ENCODE results near the gene EMP1.
A peak's percentile ranks its signal among the peaks of the same experiment; 100 is the strongest.

EMP1 gene

DNA sequence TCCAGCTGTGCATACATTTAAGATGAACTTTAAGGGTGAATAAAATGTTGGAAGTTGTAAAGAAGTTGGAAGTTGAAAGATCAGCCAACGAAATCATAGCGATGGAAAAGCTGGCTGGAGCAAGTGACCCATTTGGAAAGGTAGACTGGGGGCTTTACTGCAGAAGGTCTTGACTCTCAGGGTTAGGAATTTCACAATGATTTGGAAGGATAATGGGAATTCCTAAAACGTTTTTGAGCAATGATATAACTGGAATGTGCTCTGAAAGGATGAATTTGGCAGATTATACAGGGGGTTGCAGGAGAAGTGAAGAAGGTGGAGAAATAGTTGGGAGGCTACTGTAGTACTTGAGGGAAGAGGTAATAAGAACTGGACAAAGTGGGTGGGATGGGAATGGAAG, 27.4 kb downstream of the EMP1 start:
- no peak for DNase-seq (ENCODE audit: low read depth)

DNA sequence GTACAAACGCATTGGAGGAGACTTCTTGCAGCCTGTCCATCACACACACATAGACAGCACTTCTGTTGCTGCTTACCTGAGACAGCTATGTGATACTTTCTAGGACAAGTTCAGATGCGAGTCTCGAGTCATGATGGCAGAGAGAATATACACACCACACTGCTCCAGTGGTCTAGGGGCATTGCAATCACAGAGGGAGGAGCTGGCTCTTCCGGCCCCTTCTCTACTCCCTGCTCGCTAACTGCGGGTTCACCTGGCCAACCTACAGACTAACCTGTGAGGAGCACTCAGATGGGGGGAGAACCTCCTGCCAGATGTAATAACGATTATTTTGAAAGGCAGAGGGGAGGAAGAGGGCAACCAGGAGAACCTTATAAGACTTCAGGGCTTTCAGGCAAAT, 30.7 kb downstream of the EMP1 start:
- no peak for DNase-seq (ENCODE audit: low read depth)

DNA sequence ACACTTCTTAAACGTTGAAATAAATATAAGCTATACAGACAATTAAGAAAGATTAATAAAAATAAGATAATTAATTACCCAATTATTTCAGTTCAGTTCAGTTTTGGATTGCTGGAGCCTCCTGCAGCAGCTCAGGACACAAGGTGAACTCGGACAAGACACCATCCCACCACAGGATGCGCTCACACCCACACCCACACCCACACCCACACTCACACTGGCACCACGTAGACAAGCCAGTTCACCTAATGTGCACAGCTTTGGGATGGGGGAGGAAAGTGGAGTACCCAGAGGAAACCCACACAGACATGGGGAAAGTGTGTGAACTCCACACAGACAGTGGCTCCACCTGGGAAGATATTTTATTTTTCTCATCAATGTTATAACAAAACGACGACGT, 32.1 kb downstream of the EMP1 start:
- no peak for DNase-seq (ENCODE audit: low read depth)

DNA sequence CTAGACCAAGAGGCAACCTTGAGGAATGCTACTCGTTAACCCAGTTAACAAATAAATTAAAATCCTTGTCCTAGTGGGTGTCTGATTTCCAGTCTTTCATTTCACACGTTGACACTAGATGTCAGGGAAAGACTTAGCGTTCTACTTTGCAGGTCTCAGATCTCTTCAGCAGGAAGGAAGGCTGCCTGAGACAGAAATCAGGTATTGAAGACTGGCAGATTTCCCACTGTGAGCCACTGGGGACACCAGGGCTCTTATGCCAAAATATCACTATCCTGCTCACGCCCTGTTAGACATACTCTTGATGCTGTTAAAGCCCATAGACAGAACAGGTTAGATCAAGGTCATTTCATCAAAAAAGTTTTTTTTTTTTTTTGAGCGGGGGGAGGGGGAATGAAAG, 33.0 kb downstream of the EMP1 start:
- no peak for DNase-seq (ENCODE audit: low read depth)

- DNase-seq (ENCODE audit: low read depth): no peak
Measured at GRCh38 chr12:13230500-13230899, 34.0 kb downstream of the EMP1 start.

- peak; percentile 4 for DNase-seq (ENCODE audit: low read depth)
Measured at GRCh38 chr12:13233830-13234641, 37.5 kb downstream of the EMP1 start.

GRCh38 chr12:13238204-13238603, 41.7 kb downstream of the EMP1 start:
- no peak for DNase-seq (ENCODE audit: low read depth)

- DNase-seq (ENCODE audit: low read depth): no peak
Measured at GRCh38 chr12:13241833-13242488, 45.4 kb downstream of the EMP1 start.

DNA sequence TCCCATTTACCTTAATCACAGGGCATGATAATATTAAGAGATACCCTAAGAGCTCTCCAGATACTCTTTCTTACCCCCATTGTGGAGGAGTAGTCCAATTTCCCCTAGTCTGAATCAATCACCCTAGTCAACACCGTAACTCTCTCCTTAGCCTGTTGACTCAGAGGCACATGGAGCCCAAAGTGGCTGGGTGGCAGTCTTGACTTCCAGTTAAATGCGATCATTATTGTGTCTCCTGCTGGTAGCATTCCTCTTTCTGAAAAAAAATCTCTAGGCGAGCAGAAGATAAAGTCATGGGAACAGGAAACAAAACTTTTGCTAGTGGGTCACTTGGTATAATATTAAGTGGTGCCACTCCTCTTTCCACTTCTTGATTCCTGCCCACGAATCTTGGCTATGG, 46.4 kb downstream of the EMP1 start:
- no peak for DNase-seq (ENCODE audit: low read depth)

DNA sequence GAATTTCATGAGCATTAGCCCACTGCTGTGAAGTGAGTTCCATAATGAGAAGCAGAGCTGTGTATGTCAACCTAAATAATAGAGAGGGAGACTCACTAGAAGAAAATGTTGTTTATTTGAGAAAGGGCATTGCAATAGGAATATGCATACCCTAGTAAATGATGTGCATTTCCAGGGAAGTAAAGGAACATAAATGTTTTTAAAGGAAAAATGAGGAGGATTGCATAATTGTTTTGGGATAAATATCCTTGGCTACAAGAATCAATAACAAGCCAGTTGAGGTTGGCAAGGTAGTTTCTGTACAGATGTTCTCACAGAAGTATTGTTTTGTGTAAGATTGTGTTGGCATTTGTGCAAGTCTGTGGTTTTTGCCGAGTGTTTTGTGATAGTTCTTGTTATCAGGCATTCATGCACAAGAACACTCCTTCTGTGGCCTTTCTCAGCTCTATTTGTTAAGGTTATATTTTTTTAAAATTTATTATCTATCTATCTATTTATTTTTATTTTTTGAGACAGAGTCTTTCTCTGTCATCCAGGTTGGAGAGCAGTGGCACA, 47.1 kb downstream of the EMP1 start:
- DNase-seq (ENCODE audit: low read depth): no peak

- DNase-seq (ENCODE audit: low read depth): no peak
Measured at GRCh38 chr12:13247596-13247995, 51.1 kb downstream of the EMP1 start.

- DNase-seq (ENCODE audit: low read depth): no peak
Measured at GRCh38 chr12:13248964-13249363, 52.4 kb downstream of the EMP1 start.

GRCh38 chr12:13250416-13250815, 53.9 kb downstream of the EMP1 start:
- no peak for DNase-seq (ENCODE audit: low read depth)

GRCh38 chr12:13251521-13251920, 55.0 kb downstream of the EMP1 start:
- DNase-seq (ENCODE audit: low read depth): no peak

DNA sequence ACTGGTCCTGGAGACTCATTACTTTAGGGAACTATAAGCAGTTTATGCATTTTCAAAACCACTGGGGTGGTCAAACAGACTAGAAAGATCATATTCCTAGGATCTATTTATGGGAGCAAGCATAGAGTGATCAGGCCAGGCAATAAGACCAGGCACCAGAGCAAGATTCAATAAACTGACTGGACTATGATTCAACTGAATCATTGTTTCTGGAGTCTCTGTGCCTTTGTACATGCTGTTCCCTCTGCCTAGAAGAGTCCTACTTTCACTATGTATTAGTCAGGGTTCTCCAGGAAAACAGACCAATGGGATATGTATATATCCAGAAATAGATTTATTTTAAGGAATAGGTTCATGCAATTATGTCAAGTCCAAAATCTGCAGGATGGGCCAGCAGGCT, 55.5 kb downstream of the EMP1 start:
- no peak for DNase-seq (ENCODE audit: low read depth)

- no peak for DNase-seq (ENCODE audit: low read depth)
Measured at GRCh38 chr12:13252616-13253015, 56.1 kb downstream of the EMP1 start.

- no peak for DNase-seq (ENCODE audit: low read depth)
Measured at GRCh38 chr12:13253966-13254760, 57.6 kb downstream of the EMP1 start.

DNA sequence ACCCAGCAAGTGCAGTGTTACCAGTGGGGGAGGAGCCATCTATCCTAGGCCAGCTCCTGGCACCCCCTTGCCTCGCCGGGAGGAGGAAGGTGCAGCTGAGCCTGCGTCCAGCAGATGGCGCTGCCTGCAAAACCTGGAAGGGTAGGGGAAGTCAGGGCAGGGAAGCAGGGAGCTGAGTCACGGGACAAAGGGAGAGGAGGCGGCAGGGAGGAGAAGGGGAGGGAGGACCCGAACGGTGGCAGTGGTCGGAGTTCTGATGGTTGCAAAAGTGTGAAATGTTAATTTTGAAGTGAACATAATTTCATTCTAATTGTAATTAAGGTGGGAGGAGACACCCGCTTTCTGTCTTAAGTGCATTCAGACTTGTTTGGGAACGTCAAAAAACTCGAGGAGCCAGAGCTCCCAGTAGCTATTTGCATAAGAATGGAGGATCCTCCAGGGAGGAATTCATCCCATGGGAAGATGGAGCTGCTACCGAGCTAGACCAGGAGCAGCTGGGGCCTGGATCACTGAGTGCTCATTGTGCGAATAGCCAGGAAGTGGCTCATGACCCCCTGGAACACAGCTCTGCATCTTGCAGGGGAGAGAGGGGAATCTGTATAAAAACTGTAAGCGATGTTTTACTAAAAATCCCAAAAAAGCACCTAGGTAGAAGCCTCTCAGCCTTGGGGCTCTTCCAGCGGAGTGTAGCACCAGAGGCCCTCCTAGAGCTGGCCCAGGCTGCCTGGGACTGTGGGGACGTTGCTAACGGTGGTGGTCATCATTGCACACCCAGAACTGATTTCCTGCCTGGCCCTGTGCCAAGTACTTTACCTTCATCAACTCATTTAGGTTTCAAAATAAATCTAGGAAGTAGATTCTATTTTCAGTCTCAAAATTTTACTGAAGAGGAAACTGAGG, 59.5 kb downstream of the EMP1 start:
- peak; percentile 57 for DNase-seq (ENCODE audit: low read depth)

GRCh38 chr12:13256692-13257045, 60.1 kb downstream of the EMP1 start:
- no peak for DNase-seq (ENCODE audit: low read depth)

DNA sequence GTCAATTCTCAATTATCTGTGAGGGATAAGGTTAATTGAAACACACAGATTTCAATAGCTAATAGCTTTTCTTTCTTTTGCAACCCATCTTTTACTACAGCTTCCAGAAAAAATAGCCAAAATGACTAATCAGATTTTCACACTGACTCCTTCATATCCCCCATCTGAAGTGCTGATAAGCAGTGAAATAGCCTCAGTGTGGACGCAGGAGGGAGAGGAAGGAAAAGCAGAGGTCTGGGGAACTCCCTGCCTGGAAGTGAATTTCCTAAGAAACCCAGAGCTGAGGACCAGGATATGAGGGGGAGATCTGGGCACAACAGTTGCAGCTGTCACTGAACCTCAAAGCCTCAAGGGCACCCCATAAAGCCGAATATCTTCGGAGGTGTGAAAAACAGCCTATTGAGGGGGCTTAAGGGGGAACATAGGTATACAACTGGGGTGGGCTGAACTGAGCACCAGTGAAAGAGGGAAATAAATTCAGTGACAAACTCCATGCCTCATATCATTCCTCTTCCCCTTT, 60.9 kb downstream of the EMP1 start:
- DNase-seq (ENCODE audit: low read depth): no peak

DNA sequence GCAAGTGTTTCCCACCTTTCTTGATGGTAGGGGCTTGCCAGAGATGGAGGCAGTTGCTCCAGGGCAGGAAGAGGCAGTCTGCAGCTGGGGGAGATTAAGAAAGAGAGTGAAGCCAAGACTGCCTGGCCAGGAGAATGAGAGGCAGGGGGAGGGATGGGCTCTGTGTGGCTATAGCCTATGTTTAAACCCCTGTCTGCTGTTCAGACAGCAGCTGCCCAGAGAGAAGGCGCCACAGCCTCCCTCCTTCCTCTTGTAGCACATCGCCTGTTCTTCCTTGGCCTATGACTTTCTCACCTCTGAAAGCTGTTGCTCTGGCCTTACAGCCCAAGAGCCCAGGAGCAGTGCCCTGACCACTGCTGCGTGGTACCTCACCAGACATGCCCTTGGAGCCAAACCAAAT, 61.7 kb downstream of the EMP1 start:
- DNase-seq (ENCODE audit: low read depth): no peak

All from stimulated activated CD8-positive, alpha-beta memory T cell treated with anti-CD3 and anti-CD28 coated beads, Interleukin-15, amount 100 ng/mL, for 1 hour (primary cell).